GM06990 (cell line): ENCODE results near the gene AJUBA.

Experiments used
- DNase-seq: peaks from one replicate; pipeline ENCODE4 v3.0.0-alpha.2; 2011; ENCODE audit not compliant: insufficient read length; ENCODE audit errors: extremely low read depth
- H3K27me3 ChIP-seq: replicated peaks from 2 replicates; pipeline ENCODE4 v1.6.0; 2011; ENCODE audit warnings: low read length; ENCODE audit not compliant: control insufficient read depth, insufficient read depth
- H3K36me3 ChIP-seq: 2 replicates; pipeline ENCODE4 v1.5.1; 2011; ENCODE audit warnings: low read length; ENCODE audit not compliant: control insufficient read depth, insufficient read depth
- H3K4me3 ChIP-seq: replicated peaks from 2 replicates; pipeline ENCODE4 v1.5.1; 2011; ENCODE audit warnings: low read depth, mild to moderate bottlenecking, control low read depth, low read length
- TF ChIP-seq, protein P1 (sequence below): IDR thresholded peaks from 2 replicates; pipeline ENCODE4 v1.5.1; 2011; ENCODE audit warnings: low read length, control low read depth, mild to moderate bottlenecking, inconsistent platforms; ENCODE audit not compliant: insufficient read depth, poor library complexity, severe bottlenecking

Gene AJUBA

DNA sequence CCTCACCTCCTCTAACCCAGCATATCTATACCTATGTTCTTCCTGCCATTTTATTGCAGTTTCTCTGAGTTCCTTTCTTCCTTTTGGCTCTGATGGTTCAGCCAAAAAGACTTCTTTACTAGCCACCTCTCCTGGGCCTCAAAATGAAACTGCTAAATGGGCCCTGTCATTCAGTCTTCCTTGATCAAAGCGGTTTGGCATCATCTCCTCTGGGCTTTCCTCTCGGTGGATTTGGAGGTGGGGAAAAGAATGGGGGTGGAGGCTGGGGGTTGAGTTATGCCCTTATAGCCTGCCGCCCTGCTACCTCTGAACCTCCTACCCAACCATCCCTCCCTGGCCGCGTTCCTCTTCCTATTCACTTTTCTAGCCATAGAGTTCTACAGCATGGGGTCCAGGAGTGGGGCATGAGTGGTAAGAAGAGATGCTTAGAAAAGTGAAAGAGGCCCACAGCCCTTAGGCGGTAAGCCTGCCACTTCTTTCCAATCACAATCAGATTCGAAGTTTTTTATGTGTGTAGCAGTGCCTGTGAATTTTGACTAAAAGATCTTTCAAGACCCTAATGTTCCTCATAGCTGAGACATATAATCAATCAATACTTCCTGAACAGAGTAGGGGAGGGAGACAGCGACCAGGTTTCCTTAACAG lies 2.5 kb downstream of the AJUBA start:
- TF ChIP-seq, protein P1, sequence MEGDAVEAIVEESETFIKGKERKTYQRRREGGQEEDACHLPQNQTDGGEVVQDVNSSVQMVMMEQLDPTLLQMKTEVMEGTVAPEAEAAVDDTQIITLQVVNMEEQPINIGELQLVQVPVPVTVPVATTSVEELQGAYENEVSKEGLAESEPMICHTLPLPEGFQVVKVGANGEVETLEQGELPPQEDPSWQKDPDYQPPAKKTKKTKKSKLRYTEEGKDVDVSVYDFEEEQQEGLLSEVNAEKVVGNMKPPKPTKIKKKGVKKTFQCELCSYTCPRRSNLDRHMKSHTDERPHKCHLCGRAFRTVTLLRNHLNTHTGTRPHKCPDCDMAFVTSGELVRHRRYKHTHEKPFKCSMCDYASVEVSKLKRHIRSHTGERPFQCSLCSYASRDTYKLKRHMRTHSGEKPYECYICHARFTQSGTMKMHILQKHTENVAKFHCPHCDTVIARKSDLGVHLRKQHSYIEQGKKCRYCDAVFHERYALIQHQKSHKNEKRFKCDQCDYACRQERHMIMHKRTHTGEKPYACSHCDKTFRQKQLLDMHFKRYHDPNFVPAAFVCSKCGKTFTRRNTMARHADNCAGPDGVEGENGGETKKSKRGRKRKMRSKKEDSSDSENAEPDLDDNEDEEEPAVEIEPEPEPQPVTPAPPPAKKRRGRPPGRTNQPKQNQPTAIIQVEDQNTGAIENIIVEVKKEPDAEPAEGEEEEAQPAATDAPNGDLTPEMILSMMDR: no peak
- no peak for DNase-seq
- Histone ChIP-seq H3K27me3 (no peaks in the 10 kb centered on the region), H3K4me3 (no peak overlapping the region), H3K36me3 (no peaks in the 10 kb centered on the region)

DNA sequence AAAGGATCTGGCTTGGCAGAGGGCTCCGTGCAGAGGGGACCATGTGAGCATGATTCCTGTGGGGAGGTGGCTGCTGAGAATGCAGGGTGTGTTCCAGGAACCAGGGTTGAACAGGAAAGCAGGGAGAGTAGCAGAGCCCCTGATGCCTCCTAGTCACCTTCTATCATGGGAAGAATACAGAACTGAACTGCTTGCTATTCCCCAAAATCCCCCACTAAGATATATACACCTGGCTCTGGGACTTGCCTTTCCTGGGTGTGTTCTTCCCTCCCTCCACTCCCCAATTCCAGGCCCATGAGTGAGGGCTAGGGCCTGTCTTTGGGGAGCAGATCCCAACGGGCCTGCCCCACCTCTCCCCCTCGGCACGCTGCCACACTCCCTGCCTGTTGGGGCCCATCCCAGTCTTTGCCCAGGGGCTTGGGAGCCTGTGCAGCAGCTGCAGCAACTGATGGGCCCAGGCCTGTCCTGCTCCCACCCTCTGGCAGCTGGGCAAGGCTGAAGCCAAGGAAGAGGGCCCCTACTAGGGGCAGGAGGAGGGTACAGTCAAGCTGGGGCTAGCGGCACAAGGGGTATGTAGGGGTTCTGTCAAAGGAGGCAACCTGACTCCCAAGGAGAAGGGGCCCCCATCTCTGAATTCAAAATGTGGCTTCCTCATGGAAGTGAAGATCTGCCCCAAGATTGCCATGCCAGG lies 3.2 kb downstream of the AJUBA start:
- TF ChIP-seq, protein P1: no peak
- H3K4me3 ChIP-seq: no peak overlapping the region
- no peaks in the 10 kb centered on the region for H3K36me3 ChIP-seq
- DNase-seq: no peak
- no peaks in the 10 kb centered on the region for H3K27me3 ChIP-seq

DNA sequence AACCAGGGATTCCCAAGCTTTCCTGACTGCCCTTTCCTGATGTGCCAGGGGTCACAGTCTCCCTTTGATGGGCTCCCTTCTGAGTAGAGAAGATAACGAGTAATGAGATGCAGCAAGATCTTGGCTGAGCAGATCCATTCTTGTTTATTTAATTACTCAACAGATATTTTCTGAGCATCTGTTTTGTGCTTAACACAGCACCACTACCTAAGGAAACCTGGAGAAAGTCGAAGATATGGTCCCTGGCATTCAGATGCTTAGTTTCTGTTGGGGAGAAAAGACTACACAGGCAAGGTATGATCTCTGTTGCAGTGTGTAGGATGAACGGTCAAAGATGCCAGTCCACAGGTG lies 3.9 kb downstream of the AJUBA start:
- no peaks in the 10 kb centered on the region for H3K36me3 ChIP-seq
- TF ChIP-seq, protein P1: no peak
- no peak overlapping the region for H3K4me3 ChIP-seq
- no peaks in the 10 kb centered on the region for H3K27me3 ChIP-seq
- no peak for DNase-seq

DNA sequence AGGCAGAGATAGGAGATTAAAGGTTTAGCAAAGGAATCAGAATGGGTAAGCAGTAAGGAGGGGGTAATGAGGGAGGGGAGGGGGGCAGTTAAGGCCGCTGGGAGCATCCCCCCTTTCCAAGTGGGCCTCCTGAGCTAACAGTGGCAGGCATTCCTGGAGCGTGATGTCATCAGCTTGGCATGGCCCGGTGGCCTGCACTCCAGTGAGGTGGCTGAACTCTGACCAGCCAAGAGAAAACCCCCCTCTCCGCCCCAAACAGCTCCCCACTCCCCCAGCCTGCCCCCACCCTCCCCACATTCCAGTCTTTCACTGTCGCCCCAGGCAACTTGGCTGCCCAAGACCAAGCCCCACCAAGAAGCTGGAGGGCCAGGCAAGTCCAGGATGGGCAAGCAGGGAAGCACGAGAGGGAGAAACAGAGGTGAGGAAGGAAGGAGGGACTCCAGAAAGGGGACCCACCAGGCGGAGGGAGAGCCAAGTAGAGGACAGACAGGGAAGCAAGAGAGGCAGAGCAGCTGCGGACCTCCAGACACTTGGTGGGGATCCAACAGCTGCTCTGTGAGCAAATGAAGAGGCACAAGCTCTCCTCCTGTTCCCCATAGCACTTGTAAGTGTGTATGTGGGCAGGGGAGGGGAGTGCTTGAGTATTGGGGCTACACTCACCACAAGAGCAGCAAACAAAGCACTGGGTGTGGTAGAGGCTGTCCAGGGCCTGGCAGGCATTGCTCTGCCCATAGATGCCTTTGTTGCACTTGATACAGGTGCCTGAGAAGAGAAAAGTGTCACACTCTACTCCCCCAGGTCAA lies 4.5 kb downstream of the AJUBA start:
- no peak for DNase-seq
- H3K27me3 ChIP-seq: no peaks in the 10 kb centered on the region
- no peak overlapping the region for H3K4me3 ChIP-seq
- TF ChIP-seq, protein P1: no peak
- H3K36me3 ChIP-seq: no peaks in the 10 kb centered on the region

DNA sequence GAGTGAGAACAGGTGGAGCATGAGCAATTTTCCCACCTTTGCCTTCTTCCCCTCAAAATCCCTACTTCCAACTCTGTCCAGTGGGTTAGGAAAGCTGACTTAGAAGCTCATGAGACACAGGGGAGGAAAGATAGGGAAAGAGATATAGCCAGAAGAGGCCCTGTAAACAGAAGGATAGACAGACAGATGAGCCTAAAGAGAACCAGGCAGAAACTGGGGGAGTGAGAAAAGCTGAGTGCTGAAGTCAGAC lies 5.0 kb downstream of the AJUBA start:
- Histone ChIP-seq H3K36me3 (no peaks in the 10 kb centered on the region), H3K4me3 (no peak overlapping the region), H3K27me3 (no peaks in the 10 kb centered on the region)
- TF ChIP-seq, protein P1: no peak
- DNase-seq: no peak
